ENCODE data around the gene PPFIA1. TPM values are rescaled to one million over a fixed set of nuclear protein-coding genes. Genes with fewer than 3 reads are reported as not detected.

PPFIA1 gene
- total RNA-seq, 1 donor from 2014 or later, result 43.8 TPM

- DNase-seq (ENCODE audit: missing footprints) (no peak), ATAC-seq (no peak)
- intact Hi-C loops (cut with DNase I), result no loop called here
Measured at GRCh38 chr11:70339066-70339465, 68.6 kb downstream of the PPFIA1 start.

- ATAC-seq (no peak), DNase-seq (ENCODE audit: missing footprints) (no peak)
- intact Hi-C loops (cut with DNase I), result no loop called here
Measured at GRCh38 chr11:70341881-70342429, 71.5 kb downstream of the PPFIA1 start.

GRCh38 chr11:70343636-70344035 is 73.1 kb downstream of the PPFIA1 start:
- DNase-seq (ENCODE audit: missing footprints) (no peak), ATAC-seq (peak; percentile 60)
- intact Hi-C loops (cut with DNase I), result no loop called here

GRCh38 chr11:70348191-70348590 is 77.7 kb downstream of the PPFIA1 start:
- intact Hi-C loops (cut with DNase I), result no loop called here
- DNase-seq (ENCODE audit: missing footprints) (no peak), ATAC-seq (no peak)

- intact Hi-C loops (cut with DNase I), result no loop called here
- ATAC-seq (no peak), DNase-seq (ENCODE audit: missing footprints) (no peak)
Measured at GRCh38 chr11:70348608-70349007, 78.1 kb downstream of the PPFIA1 start.

GRCh38 chr11:70351646-70352045 is 81.2 kb downstream of the PPFIA1 start:
- ATAC-seq (no peak), DNase-seq (ENCODE audit: missing footprints) (no peak)
- intact Hi-C loops (cut with DNase I), result no loop called here

GRCh38 chr11:70352100-70352499 is 81.6 kb downstream of the PPFIA1 start:
- ATAC-seq (no peak), DNase-seq (ENCODE audit: missing footprints) (no peak)
- intact Hi-C loops (cut with DNase I), result no loop called here

- ATAC-seq, result no peak
- DNase-seq (ENCODE audit: missing footprints), result no peak
- intact Hi-C loops (cut with DNase I), result no loop called here
Measured at GRCh38 chr11:70352601-70353000, 82.1 kb downstream of the PPFIA1 start.

- DNase-seq (ENCODE audit: missing footprints), result no peak
- no peak for ATAC-seq
- intact Hi-C loops (cut with DNase I), result no loop called here
Measured at GRCh38 chr11:70353329-70353728, 82.8 kb downstream of the PPFIA1 start.

GRCh38 chr11:70353900-70354568 is 83.5 kb downstream of the PPFIA1 start:
- DNase-seq (ENCODE audit: missing footprints), result no peak
- no peak for ATAC-seq
- intact Hi-C loops (cut with DNase I), result no loop called here

- DNase-seq (ENCODE audit: missing footprints), result no peak
Measured at GRCh38 chr11:70354629-70355028, 84.1 kb downstream of the PPFIA1 start.

GRCh38 chr11:70358753-70359152 is 88.3 kb downstream of the PPFIA1 start:
- DNase-seq (ENCODE audit: missing footprints) (no peak), ATAC-seq (no peak)

More at GRCh38 chr11:70354629-70355028, 84.1 kb downstream of the PPFIA1 start:
- intact Hi-C loops (cut with DNase I), result no loop called here
- peak; percentile 79 for ATAC-seq

GRCh38 chr11:70359451-70360205 is 89.1 kb downstream of the PPFIA1 start:
- ATAC-seq, result no peak
- intact Hi-C loops (cut with DNase I), result no loop called here
- no peak for DNase-seq (ENCODE audit: missing footprints)

More at GRCh38 chr11:70358753-70359152, 88.3 kb downstream of the PPFIA1 start:
- intact Hi-C loops (cut with DNase I), result no loop called here

GRCh38 chr11:70360211-70360610 is 89.7 kb downstream of the PPFIA1 start:
- DNase-seq (ENCODE audit: missing footprints) (no peak), ATAC-seq (no peak)
- intact Hi-C loops (cut with DNase I), result no loop called here

GRCh38 chr11:70364178-70364577 is 93.7 kb downstream of the PPFIA1 start:
- intact Hi-C loops (cut with DNase I), result no loop called here
- DNase-seq (ENCODE audit: missing footprints), result no peak
- ATAC-seq, result peak; percentile 48

- ATAC-seq (no peak), DNase-seq (ENCODE audit: missing footprints) (no peak)
- intact Hi-C loops (cut with DNase I), result no loop called here
Measured at GRCh38 chr11:70364745-70365543, 94.5 kb downstream of the PPFIA1 start.

- intact Hi-C loops (cut with DNase I), result no loop called here
- ATAC-seq (no peak), DNase-seq (ENCODE audit: missing footprints) (no peak)
Measured at GRCh38 chr11:70365544-70365927, 95.0 kb downstream of the PPFIA1 start.

- ATAC-seq (no peak), DNase-seq (ENCODE audit: missing footprints) (no peak)
- intact Hi-C loops (cut with DNase I), result no loop called here
Measured at GRCh38 chr11:70367071-70367470, 96.6 kb downstream of the PPFIA1 start.

GRCh38 chr11:70368961-70369360 is 98.5 kb downstream of the PPFIA1 start:
- intact Hi-C loops (cut with DNase I), result no loop called here
- DNase-seq (ENCODE audit: missing footprints) (no peak), ATAC-seq (no peak)
